ENCODE results near the gene CFAP20DC.
A peak's percentile ranks its signal among the peaks of the same experiment; 100 is the strongest.

The CFAP20DC gene

GRCh38 chr3:58800940-58801339 is 248.9 kb downstream of the CFAP20DC start:
- DNase-seq (ENCODE audit: low spot score), result no peak

GRCh38 chr3:58800032-58800431 is 249.8 kb downstream of the CFAP20DC start:
- DNase-seq (ENCODE audit: low spot score), result no peak

DNA sequence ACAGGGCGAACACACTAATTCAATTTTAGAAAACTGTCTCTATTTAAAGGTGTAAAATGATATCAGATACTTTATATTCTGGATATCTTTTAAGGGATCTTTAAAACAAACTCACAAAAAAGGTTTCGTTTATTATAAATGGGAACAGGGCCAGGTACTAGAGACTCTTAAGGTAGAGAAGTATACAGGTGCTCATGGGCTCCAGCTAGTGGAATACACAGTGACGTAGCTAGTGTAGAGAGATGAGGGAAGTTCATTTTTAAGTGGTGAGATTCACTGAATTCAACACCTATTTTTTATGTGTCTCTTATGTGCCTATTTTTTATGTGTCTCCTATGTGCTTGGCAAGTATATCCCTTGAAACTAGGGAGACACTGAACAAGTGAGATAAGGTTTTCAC is 250.6 kb downstream of the CFAP20DC start:
- no peak for DNase-seq (ENCODE audit: low spot score)

DNA sequence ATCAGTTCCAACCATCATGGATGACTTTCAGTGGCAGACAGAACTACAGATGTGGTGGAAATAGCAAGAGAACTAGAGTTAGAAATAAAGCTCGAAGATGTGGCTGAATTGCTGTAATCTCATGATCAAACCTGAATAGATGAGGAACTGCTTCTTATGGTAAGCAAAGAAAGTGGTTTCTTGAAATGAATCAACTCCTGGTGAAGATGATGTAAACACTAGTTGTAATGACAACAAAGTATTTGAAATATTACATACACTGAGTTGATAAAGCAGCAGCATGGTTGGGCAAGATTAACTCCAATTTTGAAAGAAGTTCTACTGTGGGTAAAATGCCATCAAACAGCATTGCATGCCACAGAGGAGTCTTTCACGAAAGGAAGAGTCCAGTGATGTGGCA is 251.5 kb downstream of the CFAP20DC start:
- DNase-seq (ENCODE audit: low spot score), result no peak

GRCh38 chr3:58794750-58795149 is 255.1 kb downstream of the CFAP20DC start:
- no peak for DNase-seq (ENCODE audit: low spot score)

GRCh38 chr3:58793938-58794337 is 255.9 kb downstream of the CFAP20DC start:
- DNase-seq (ENCODE audit: low spot score), result peak; percentile 4

DNA sequence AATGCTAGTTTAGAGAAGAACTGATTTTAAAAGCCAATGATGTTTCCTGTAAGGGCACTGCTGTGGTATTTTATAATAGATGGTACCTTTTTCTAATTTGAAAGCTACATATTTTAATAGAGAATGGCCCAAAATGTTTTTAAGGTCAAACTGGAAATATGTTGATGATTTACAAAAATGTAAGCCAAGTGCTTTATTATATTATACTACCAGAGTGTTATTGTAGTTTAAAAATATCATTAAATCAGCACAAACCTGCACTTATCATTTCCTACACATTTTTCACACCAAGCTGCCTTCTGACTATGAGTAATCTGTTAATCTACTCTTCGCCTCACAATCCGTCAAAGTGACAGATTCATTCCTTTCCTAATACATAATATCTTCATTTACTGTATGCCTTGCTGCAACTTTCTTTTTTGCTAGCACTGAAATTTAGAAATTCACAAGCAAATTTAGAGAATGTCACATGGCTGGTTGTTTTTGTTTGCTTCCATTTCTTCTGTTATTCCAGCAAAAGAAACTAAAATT is 256.8 kb downstream of the CFAP20DC start:
- DNase-seq (ENCODE audit: low spot score), result no peak

DNA sequence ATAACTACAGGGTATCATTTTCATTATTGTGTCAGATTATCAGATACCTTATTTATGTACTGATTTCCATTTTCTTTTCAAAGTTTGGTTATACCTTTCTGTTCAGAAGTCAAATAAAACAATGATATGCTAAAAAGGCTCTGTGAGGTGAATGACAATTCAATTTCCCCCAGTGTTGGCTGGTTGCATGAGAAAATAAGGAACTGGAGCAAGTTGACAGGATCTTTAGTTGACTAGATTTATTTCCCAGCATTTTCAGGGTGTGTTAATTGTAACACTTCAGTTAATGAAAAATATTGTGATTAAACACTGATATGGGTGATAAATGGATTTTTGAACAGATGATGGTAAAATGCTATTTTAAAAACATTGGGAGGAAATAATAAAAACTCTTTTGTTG is 260.4 kb downstream of the CFAP20DC start:
- DNase-seq (ENCODE audit: low spot score), result no peak

DNA sequence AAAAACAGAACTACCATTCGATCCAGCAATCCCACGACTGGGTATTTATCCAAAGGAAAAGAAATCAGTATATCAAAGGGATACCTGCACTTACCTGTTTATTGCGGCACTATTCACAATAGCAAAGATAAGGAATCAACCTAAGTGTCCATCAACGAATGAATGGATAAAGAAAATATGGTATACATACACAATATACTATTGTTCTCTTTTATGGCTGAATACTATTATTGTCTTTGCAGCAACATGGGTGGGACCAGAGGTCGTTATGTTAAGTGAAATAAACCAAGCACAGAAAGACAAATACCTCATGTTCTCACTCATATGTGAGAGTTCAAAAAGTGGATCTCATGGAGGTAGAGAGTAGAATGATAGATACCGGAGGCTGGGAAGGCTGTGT is 264.9 kb downstream of the CFAP20DC start:
- no peak for DNase-seq (ENCODE audit: low spot score)

DNA sequence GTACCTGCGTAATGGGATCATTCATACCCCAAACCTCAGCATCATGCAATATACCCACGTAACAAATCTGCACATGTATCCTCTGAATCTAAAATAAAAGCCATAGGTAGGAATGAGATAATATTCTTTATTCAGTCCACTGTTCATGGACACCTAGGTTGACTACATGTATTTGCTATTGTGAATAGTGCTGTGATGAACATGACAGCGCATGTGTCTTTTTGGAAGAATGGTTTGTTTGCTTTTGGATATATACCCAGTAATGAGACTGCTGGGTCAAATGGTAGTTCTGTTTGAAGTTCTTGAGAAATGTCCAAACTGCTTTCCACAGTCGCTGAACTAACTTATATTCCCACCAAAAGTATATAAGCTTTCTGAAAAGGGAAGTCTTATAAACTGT is 265.4 kb downstream of the CFAP20DC start:
- DNase-seq (ENCODE audit: low spot score), result no peak

DNA sequence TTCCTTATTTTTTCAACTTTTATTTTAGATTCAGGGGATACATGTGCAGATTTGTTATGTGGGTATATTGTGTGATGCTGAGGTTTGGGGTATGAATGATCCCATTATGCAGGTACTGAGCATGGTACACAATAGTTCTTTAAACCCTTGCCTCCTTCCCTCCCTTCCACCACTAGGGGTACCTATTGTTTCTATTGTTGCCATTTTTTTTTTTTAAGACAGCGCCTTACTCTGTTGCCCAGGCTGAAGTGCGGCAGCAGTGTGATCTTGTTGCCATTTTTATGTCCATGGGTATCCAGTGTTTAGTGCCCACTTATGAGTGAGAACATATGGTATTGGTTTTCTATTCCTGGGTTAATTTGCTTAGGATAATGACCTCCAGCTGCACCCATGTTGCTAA is 266.0 kb downstream of the CFAP20DC start:
- no peak for DNase-seq (ENCODE audit: low spot score)

- no peak for DNase-seq (ENCODE audit: low spot score)
Measured at GRCh38 chr3:58779934-58780333, 269.9 kb downstream of the CFAP20DC start.

DNA sequence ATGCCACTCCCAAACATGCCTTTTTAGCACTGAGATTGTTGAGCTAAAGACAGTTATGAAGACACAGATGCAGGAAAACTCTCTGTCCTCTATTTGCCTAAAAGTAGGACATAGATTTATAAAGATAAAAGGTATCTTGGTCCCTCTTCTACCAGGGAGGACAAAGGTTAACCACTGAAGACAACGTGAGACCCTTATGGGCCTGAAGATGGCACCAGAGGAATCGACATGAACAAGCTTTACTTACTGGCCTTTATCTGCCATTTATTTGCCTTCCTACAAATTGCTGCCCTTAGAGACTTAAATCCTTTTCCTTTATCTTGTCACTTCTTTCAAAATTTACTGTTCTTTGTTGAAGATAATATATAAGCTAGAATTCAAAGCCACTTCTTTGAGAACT is 273.6 kb downstream of the CFAP20DC start:
- DNase-seq (ENCODE audit: low spot score), result no peak

- no peak for DNase-seq (ENCODE audit: low spot score)
Measured at GRCh38 chr3:58772462-58772861, 277.4 kb downstream of the CFAP20DC start.

DNA sequence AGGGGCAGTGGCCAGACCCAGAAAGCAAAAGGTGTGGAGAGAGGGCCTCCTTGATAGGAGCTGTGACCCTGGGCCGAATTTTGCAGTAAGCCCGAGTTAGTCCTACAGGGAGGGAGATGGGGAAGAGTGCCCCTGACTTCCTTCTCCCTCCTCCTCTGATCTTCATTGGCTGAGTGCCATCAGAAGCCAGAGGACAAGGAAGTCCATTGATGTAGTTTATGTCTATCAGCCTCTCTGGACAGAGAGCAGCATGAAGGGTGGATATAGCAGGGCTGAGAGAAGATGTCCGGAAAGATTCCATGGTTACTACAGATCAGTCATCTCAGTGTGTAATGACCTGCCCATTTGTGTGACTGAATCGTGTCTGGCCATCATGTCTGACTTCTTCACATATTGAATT is 280.8 kb downstream of the CFAP20DC start:
- no peak for DNase-seq (ENCODE audit: low spot score)

DNA sequence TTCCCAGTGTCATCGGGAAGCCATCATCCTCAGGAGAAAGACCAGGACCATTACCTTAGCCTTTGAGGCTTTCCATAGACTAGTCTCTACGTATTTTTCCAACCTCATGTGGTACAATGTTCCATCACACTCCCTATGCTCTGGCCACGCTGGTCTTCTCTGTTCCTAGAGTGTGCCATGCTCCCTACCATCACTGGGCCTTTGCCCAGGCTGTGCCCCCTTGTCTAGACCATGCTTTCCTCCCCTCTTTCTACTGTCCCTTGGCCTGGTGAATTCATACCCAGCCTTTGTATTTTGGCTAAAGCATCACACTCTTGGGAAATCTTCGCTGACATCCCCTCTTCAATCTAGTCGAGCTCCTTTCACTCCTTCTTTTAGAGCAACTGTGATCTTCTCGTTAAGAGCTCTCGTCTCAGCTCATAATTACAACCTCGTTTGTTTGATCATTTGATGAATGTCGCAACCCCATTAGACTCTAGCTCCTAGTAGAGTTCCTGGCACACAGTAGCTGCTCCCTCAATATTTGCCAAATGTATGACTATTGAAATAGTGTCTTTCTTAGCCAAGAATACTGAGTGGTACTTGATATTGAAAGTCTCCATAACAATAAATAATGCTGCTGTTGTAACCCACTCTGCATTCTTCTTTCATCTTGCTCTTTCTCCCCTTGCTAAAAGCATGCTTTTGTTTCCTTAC is 283.1 kb downstream of the CFAP20DC start:
- DNase-seq (ENCODE audit: low spot score), result no peak

GRCh38 chr3:58755150-58755549 is 294.7 kb downstream of the CFAP20DC start:
- no peak for DNase-seq (ENCODE audit: low spot score)

GRCh38 chr3:58754074-58754473 is 295.8 kb downstream of the CFAP20DC start:
- no peak for DNase-seq (ENCODE audit: low spot score)

- no peak for DNase-seq (ENCODE audit: low spot score)
Measured at GRCh38 chr3:58751882-58752567, 297.8 kb downstream of the CFAP20DC start.

DNA sequence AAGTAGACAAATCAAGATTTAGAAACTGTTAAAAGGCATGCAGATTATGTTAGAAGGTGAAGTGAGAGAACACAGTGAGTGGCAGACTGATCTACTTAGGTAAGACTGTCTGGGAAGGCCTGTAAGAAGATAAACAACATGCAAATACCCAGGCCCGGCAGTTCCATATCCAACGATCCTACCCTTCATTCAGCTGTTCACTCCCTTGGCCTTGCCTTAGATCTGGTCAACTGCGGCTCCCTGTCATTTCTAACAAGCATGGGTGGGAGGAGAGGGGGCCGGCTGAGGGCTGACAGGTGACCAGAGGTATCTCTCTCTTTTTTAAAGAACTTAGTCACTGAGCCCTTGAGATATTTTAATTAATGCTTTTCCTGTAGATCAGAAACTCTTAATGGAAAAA is 298.6 kb downstream of the CFAP20DC start:
- DNase-seq (ENCODE audit: low spot score), result no peak

DNA sequence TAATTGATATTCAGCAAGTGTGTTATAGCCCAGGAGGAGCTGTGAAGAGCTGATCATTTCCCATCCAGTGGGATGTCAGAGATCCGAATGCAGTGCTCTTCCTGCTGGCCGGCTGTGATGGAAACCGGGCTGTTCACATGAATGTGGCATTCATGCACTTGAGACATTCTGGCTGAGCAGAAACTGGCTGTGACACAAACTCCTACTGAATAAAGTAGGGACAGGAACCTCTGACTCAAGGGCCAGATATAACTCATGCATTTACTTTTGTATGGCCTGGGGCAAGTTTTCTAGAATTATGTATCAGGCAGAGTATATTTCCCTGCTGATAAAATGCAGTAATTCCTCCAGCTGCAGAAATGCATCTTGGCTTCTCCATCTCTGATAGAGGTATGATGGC is 299.9 kb downstream of the CFAP20DC start:
- no peak for DNase-seq (ENCODE audit: low spot score)

- DNase-seq (ENCODE audit: low spot score), result no peak
Measured at GRCh38 chr3:58748024-58748423, 301.8 kb downstream of the CFAP20DC start.

- no peak for DNase-seq (ENCODE audit: low spot score)
Measured at GRCh38 chr3:58746758-58747157, 303.1 kb downstream of the CFAP20DC start.

GRCh38 chr3:58743296-58743695 is 306.5 kb downstream of the CFAP20DC start:
- DNase-seq (ENCODE audit: low spot score), result no peak

Data from HuH-7 (cell line).